NCI-H1048 (cell line): ENCODE data around the gene PPP1R27.
"Not testable (repeated sequence)": the region's sequence is repeated elsewhere in the genome, so short reads cannot be mapped to it uniquely, and the experiment has no call there.

Experiments used
- DNase-seq: peaks from one replicate; lab custom pipeline; 2025; lab: John Stamatoyannopoulos, UW

The PPP1R27 gene

DNA sequence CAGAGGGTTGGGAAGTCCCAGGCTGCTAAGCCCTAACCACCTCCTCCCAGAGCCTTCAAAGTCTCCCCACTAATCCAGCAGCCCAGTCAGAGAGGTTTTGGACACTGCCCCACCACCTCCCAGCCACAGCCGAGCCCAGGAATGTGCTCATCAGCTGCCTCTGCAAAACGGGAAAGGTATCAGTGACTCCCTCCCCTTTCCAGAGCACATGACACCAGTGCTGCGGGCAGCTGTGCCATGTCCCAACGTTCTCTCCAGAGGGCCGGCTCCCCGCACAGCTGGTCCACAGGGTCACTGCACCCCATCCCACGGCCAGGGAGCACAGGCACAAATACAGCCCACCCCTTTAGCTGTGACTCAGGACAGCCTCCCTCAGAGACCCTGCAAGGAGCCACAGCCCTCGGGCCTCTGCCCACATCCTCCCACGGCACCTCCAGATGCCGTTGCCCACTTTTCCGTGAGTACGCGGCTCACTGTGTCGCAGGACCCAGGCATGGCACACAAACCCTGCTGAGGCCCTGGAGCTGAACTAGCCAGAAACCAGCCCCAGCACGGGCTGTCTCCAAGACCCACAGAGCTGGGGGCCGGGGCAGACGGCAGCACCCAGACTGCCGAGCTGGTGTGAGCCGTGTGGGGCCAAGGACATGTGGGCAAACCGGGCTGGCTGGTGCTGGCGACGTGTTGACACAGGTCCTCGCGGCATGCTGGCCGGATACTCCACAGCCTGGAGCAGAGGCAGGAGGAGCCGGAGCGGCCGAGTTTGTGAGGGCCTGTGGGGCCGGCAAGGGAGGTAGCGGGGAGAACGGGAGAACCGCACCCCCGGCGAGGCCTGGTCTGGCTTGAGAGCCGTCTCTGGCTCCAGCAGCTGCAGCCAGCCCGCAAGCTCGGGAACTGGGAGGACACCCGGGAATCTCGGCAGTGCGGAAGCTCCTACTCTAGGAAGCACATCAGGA is 6.3 kb upstream of the PPP1R27 start:
- no peak for DNase-seq

DNA sequence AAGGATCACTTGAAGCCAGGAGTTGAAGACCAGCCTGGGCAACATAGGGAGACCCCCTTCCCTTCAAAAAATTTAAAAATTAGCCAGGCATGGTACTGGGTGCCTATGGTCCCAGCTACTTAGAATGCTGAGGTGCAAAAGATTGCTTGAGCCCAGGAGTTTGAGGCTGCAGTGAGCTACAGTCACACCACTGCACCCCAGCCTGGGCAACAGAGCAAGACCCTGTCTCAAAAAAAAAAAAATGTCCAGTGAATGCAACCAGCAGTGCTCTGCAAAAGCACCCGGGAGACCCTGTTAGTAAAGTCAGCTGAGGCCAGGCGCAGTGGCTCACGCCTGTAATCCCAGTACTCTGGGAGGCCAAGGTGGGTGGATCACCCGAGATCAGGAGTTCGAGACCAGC is 5.2 kb upstream of the PPP1R27 start:
- not testable (repeated sequence) for DNase-seq

DNA sequence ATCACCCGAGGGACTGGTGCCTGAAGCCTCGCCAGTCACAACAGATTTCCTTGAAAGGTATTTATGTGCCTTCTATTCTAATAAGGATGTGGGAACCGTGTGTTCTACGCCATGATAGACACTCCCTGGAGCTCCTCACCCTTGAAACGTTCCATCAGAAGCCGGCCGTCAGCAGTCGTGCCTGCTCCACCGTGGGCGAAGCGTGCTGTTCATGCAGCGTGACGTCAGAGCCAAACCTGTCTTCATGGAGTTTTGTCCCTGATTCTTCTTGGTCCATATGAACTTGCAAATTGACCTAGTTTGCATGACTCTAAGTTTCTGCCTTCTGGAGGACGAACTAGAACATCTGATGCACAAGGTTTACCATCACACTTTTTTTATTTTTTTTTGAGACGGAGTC is 4.5 kb upstream of the PPP1R27 start:
- no peak for DNase-seq

DNA sequence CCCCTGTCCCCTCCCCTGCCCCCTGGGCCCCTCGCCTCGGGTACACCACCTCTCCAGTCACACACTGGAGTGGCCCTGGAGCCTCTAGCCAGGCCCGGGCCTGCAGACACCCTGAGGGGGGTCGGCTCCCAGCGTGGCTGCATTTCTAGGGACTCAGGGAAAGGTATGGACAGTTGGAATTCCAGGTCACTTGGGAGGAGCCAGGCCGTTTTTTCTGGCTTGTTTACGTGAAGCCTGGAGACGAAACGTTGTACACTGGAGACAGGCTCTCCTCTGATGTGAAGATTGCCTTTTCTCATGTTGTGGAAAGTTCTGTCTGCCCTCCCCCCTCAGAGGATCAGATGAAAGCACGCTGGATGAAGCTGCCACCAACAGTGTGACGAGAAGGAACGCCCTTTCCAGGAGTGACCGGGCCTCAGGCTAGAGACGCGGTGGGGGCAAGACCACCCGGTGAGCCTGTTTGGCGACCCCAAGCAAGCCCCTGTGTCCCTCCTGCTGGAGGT is 4.0 kb upstream of the PPP1R27 start:
- no peak for DNase-seq

DNA sequence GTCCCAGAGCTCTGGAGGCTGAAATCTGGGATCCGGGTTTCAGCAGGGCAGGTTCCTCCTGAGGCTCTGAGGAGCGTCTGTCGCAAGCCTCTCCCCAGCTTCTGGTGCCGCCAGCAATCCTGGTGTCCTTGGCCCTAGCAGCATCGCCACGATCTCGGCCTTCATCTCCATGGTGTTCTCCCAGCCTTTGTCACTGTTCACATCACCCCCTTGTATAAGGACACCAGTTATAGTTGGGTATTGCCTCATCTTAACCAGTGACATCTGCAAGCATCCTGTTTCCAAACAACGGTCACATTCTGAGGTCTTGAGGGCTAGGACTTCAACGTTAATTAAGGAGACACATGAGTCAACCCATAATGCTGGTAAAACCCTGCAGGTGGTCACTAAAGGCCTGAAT is 2.8 kb upstream of the PPP1R27 start:
- no peak for DNase-seq

DNA sequence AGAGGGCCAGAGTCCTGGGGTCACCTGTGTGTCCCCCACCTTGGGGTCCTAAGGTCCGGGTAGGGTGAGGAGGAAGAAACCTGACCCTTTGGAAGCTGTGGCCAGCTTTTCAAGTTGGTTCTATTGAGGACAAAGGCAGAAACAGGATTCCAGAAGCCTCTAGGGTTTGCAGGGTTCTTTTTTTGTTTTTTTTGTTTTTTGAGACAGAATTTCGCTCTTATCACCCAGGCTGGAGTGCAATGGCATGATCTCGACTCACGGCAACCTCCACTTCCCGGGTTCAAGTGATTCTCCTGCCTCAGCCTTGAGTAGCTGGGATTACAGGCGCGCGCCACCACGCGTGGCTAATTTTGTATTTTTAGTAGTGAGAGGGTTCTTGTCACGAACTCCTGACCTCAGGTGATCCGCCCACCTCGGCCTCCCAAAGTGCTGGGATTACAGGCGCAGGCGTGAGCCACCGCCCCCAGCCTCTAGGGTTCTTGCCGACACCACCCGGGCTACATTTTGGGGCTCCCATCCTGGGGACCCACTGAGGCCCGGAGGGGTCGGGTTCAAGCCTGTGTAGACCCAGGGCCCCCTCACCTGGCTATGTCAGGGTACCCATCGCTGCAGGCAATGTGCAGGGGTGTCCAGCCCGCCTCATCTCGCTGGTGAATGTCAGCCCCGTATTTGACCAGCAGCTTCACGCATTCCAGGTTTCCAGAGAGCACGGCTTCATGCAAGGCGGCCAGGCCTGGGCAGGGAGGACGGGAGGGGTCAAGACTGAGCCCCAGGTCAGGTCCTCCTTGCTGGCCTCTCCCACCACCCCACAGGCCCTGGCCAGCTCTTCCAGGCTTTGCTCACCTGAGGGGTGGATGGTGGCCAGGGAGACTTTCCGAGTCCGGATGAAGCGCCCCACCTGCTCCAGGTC is 674 bp downstream of the PPP1R27 start:
- DNase-seq: no peak

DNA sequence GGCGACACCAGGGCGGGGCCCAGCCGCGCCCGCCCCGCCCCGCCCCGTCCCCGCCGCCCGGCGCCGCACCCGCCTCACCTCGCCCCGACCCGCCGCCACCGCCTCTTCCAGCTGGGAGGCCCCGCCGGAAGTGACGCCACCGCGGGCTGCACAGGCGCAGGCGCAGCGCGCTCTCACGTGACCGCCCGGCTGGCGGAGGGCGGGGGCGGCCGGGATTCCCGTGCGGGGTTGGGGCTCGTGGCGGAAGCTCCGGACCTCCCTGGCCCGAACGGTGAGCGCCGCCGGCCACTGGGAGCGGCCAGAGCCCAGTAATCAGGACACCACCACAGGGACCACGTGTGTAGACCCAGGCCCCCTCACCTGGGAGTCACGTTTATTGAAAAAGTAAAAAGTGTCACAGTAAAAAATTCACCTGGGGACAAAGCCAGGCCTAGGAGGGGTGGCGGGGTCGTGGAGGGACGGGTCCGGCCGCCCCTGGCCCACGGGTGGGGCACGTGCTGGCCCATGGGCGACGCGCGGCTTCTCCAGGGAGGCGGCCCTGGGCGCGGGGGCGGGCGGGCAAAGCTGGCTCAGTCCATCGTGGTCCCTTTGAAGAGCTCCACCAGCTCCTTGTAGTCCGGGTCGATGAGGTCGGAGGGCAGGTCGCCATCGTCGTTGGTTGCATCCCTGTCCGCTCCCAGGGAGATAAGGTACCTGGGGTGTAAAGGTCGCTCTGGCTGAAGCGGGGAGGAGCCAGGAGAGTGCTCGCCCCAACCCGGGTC is 1.5 kb downstream of the PPP1R27 start, which contains the start of gene MCRIP1:
Gene MCRIP1, minus strand, starts transcription at position 132 of the 761 bp plus-strand sequence. CDS start 8,785 bp downstream, outside the sequence.
- DNase-seq: peak; percentile 92

DNA sequence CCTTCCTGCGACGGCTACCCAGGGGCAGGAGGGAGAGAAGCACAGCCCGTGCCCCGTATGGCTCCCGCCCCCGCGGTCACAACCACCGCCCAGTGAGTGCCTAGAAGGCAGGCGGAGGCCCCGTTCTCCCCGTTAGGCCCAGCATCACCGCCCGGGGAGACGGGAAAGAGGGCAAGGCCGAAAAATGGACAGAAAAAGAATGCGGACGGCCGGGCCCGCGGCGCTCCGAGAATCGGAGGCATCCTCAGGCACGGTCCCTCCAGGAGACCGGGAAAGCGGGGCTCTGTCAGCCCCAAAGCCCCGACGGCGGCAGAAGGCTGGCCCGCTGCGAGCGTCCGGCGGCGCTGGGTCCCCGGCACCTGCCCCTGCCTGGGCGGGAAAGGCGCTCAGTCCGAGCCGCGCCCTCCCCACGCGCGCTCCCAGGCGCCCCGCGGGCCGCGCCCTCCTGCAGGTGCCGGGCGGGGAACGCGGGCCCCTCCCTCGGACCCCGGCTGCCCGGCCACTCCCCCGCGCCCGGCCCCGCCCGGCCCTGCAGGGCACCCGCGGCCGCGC is 2.2 kb downstream of the PPP1R27 start:
- DNase-seq: peak; percentile 81

DNA sequence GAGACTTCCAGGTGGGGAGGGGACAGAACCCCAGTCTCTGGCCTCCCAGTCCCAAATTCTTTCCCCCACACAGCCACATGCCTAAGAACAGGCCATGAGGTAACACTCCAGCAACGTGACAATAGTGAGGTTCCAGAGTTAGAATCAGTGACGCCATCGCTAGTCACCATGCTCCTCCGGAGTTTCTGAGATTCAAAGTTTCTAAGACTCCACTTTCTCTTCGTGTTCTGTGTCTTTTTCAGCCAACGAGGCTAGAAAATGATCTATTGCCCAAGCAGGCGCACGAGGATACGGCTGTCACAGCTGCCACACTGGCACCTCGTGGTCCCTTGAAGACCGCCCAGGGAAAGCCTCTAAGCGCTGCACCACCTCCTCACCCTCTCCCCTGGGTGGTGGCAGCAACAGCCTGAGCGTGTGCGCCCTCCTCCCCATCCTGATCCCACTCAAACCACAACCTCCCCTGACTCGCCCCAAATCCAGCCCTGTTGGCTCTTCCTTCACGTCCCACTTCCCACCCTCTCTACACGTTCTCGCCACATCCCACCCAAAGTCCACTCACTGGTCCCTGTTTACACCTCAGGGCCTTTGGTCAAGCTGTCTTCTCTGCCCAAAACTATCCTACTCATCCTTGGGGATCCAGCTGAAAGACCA is 2.8 kb downstream of the PPP1R27 start:
- no peak for DNase-seq

DNA sequence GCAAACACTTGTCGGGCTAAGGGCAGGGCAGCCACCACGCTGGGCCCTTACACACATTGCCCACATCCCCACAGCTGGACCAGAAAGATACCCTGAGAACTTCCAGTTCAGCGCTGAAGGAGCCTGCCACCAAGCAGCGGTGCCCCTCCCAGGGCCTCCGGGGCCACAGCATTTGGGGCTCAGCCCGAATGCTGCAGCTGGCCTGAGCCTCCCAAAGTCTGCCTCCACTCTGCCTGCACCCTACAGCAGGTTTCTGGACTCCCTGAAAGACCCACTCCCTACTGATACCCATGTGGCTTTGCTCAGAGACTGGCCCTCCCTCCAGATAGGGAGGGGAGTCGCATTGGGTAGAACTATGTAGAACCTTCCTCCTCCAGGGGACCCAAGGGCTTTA is 3.3 kb downstream of the PPP1R27 start:
- no peak for DNase-seq

DNA sequence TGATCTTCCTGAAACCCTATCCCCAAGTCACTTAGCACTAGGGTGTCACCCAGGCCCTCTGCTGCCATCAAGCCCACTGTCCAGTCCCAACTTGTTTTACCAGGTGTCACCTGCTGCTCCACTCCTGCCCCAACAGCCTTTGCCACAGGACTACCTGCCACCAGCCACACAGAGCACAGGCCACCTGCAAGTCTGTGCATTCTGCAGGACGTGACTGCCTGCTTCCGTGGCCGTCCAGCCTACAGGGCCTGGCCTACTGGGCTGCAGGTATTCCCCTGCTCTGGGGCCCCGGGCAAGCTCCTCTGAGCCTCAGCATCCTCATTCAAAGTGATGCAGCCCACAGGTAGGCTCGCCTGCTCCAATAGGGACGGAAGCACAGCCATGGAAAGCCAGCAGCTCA is 5.0 kb downstream of the PPP1R27 start:
- DNase-seq: no peak

DNA sequence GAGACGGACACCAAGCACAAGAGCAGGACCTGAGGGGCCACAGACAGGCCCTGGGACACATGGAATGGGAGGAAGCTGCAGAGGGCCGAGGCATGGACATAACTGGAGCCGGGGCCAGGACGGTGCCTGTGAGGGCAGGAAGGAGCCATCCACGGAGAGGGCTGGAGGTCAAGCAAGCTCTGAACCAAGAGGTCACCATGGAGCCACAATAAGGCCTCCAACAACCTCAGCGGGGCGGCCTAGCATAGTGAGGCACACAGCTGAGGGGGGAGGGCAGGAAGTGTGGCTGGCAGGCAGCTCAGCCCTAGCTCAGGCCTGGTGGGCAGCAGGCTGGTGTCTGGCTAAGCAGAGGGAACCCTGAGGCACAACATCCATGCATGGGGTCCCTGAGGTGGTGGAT is 6.2 kb downstream of the PPP1R27 start:
- no peak for DNase-seq

DNA sequence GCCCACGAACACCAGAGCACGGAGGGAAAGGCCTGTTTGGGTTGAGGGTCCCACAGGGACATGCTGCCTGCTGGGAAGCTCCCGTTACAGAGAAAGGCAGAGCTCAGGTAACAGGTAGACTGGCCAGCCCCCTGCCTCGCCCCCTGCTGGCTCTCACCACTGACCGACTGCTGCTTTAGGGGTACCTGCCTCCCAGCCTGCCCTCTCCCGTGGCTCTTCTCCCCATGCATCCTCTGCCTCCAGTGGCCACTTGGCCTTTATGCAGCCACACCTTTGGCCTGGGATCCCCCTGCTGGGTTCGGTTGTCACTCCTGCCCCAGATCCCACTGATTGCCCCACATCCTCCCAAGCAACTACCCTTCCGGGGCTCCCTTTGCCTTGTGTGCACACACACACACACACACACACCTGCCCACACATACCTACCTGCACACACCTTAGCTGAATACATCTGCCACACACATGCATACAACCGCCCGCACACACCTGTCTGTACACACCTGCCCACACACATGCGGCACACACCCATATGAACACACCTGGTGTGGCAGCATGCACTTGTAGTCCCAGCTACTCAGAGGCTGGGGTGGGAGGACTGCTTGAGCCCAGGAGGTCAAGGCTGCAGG is 8.9 kb downstream of the PPP1R27 start:
- no peak for DNase-seq

DNA sequence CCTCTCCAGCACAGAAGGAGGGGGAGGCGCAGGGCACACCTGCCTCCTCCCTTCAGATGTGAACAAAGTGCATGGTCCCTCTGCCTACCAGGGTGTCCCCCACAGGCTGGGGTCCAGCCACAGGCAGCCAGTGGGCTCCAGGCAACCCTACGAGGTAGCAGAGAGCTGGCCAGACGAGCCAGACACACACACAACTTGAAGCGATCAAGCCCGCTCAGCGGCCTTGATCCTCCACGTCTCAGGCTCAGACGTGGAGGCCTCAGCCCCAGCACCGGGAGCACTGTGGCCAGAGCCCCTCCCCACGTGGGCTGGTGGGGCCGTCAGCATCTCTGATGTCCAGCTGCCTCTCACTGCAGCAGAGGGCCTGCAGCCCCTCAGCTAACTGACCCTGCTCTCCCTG is 10.3 kb downstream of the PPP1R27 start:
- no peak for DNase-seq

DNA sequence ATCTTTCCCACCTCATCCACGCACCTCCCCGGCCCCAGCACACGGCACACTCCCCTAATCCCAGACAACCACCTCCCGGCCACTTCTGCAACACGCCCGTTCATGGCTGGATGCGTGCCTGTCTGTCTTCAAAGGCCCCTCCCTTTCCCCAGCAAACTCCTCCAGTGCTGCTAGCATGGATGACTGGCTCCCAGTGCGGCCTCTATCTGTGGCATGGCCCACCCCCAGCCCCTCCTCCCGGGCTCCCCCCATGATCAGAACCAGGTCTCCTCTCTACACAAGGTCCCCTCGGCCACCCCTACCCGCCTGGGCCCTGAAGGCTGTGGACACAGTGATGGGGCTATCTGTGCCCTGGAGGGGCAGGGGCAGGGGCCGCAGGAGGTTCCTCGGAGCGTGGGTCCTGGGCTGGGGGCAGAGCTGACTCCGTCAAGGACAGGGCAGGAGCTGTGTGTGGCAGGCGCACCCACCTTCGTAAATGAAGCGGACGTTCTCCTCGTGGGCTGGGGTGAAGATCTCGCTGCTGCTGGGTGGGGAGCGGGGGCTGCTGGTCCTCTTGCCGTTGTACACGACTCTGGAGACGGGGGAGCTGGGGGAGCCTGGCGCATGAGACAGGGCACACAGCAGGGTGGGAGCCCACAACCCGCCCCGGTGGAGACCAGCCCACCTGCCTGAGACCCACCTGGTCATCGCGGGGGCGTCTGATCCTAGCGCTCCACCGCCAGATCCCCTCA is 10.9 kb downstream of the PPP1R27 start:
- DNase-seq: no peak

DNA sequence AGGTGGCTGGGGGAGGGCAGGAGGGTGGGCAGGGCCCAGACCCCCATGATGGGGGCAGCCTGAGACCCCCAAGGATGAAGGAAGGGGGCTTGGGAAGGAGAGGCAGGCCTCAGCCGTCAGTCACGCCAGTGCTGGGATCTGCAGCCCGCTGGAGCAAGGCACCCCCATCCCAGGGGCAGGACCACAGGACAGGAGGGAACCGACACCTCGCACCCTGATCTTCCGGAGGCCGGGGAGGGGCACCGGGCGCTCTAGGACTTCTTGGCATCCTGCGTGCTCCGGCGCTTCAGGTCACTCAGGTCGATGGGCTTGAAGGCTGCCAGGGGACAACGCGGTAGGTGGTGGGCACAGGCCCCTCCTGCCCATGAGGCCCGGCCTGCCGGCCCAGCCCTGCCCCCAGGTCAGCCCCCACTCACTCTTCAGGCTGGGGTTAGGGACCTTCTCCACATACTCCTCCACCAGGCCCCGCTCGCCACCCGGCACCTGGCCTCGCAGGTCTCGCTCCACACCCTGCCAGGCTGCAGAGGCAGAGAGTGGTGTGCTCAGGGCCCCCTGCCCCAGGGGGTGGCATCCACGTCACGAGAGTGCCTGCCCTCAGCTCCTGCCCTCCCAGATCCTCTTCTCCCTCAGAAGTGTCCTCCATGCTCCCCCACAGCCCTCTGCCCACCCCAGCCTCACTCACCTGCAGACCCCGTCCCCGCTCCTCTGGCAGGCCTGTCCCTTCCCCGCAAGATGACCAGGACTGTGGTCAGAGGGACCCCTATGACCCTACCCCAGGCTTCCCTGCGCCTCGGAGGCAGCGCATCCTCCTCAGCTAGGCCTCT is 11.6 kb downstream of the PPP1R27 start:
- DNase-seq: no peak

DNA sequence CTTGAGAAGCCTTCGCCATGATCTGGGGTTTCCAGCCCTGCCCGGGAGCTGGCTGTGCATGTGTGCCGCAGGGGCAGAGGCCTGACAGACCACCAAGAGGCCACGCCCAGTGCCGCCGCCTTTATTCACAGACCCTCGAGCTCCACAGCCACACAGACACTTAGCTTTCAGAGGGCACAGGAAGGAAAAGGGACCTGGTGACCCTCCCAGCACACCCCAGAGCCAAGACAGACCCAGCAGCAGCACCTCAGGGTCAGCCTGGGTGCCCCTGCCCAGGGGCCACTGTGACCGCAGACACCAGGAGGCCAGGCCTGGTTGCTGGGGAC is 12.6 kb downstream of the PPP1R27 start:
- no peak for DNase-seq

DNA sequence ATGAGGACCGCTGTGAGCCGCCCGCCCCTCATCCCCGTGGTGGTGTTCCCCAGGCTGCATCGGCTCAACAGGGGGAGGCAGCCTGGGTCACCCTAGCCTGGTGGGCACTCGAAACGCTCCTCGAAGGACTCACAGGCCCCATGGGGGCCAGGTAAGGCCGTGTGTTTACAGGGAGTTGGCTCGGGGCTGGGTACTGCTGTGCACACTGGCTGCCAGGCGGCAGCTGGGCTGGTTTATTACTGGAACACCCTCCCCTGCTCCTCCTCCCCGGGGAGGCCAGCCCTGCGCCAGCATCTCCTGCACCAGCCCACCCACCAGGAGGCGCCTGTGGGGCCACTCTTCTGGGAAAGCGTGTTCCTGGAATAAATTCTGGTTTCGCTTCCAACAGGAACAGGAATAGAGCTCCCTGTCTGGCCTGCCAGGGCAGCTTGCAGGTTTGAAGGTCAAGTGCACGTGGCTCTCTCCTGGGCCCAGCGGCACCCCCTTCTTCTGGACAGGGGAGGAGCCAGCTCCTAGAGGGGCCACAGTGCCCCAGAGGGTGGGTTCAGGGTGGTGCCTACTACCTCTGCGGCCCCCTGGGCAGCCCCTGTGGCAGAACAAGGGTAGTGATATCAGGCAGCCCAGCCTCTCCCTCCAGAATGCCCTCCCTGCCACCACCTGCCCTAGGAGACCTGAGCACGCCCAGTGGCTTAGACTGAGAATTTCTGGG is 13.1 kb downstream of the PPP1R27 start:
- DNase-seq: peak; percentile 46
